Calu3 (cell line): ENCODE data around the gene ACSM4. TPM values are rescaled to one million over a fixed set of nuclear protein-coding genes. Genes with fewer than 3 reads are reported as not detected.

Experiments used
- BruUV-seq: library from RNA; stranded (reverse); fragments of 400-500 nt; replicated peaks from 2 replicates; lab custom pipeline; 2021; lab: Mats Ljungman, UMichigan
- CTCF ChIA-PET: fragments of 300-600 bp; sonication (Branson Sonifier 250); formaldehyde crosslinking; loops from one replicate; lab custom pipeline; 2022; ENCODE audit warnings: antibody characterized with exemption; lab: Charles Lee
- DNase-seq: peaks from one replicate; pipeline ENCODE4 v3.0.0; 2022
- H3K27ac Mint-ChIP-seq: one replicate; pipeline ENCODE4 v1.8.0; 2022; ENCODE audit warnings: mixed read lengths; ENCODE audit not compliant: unreplicated experiment
- H3K27me3 Mint-ChIP-seq: one replicate; pipeline ENCODE4 v1.8.0; 2022; ENCODE audit warnings: mixed read lengths; ENCODE audit not compliant: unreplicated experiment
- H3K36me3 Mint-ChIP-seq: one replicate; pipeline ENCODE4 v1.8.0; 2022; ENCODE audit warnings: mild to moderate bottlenecking, moderate library complexity, mixed read lengths; ENCODE audit not compliant: insufficient read depth, unreplicated experiment
- H3K4me1 Mint-ChIP-seq: one replicate; pipeline ENCODE4 v1.8.0; 2022; ENCODE audit warnings: mild to moderate bottlenecking, low read depth, mixed read lengths; ENCODE audit not compliant: unreplicated experiment
- H3K4me3 Mint-ChIP-seq: one replicate; pipeline ENCODE4 v1.8.0; 2022; ENCODE audit warnings: mild to moderate bottlenecking, low read depth, moderate library complexity, mixed read lengths; ENCODE audit not compliant: unreplicated experiment
- H3K9me3 Mint-ChIP-seq: one replicate; pipeline ENCODE4 v1.8.0; 2022; ENCODE audit warnings: low read depth, mixed read lengths; ENCODE audit not compliant: unreplicated experiment
- intact Hi-C: fragments of 100-400 bp; cut with micrococcal nuclease; formaldehyde crosslinking; loops from one replicate; pipeline ENCODE4 v1.10.0; 2022; ENCODE audit not compliant: unreplicated experiment
- total RNA-seq: library from RNA; stranded (reverse); gene quantifications from 2 replicates; pipeline ENCODE4 v1.2.3, GENCODE V29; 2022
- TF ChIP-seq, protein P1 (sequence below): fragments of 200-600 bp; IDR thresholded peaks from one replicate; pipeline ENCODE4 v1.8.0; 2022; ENCODE audit warnings: antibody characterized with exemption; ENCODE audit not compliant: unreplicated experiment

ACSM4 gene
- total RNA-seq, 1 experiment from 2014 or later = not detected

DNA sequence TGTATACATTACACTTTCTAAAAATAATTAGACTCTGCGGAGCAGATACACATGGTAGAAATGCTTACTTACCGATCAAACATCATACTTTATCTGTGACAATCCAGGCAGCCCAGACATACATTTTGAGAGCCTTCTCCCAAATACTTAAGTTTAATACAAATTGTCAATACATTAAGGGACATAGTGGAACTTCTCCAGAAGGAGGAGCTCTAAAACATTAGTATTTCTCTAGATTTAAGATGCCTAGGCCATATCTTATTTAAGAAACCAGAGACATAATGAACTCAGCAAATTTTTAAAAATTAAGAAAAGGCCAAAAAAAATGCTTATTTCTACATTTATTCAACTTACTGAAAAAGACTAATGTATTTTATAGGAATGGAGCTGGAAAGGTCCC is 16.1 kb downstream of the ACSM4 start:
- H3K27ac Mint-ChIP-seq = no peak overlapping the region
- H3K36me3 Mint-ChIP-seq = no peaks in the 10 kb centered on the region
- TF ChIP-seq, protein P1, sequence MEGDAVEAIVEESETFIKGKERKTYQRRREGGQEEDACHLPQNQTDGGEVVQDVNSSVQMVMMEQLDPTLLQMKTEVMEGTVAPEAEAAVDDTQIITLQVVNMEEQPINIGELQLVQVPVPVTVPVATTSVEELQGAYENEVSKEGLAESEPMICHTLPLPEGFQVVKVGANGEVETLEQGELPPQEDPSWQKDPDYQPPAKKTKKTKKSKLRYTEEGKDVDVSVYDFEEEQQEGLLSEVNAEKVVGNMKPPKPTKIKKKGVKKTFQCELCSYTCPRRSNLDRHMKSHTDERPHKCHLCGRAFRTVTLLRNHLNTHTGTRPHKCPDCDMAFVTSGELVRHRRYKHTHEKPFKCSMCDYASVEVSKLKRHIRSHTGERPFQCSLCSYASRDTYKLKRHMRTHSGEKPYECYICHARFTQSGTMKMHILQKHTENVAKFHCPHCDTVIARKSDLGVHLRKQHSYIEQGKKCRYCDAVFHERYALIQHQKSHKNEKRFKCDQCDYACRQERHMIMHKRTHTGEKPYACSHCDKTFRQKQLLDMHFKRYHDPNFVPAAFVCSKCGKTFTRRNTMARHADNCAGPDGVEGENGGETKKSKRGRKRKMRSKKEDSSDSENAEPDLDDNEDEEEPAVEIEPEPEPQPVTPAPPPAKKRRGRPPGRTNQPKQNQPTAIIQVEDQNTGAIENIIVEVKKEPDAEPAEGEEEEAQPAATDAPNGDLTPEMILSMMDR = no peak
- CTCF ChIA-PET = no interaction called here
- DNase-seq = no peak
- BruUV-seq = no TSS peak
- H3K4me1 Mint-ChIP-seq = no peaks in the 10 kb centered on the region
- no peak overlapping the region for H3K4me3 Mint-ChIP-seq
- intact Hi-C loops = no loop called here
- H3K9me3 Mint-ChIP-seq = no peaks in the 10 kb centered on the region
- no peaks in the 10 kb centered on the region for H3K27me3 Mint-ChIP-seq

GRCh38 chr12:7321624-7322023 is 17.8 kb downstream of the ACSM4 start:
- H3K4me3 Mint-ChIP-seq = no peak overlapping the region
- no peaks in the 10 kb centered on the region for H3K4me1 Mint-ChIP-seq
- no peaks in the 10 kb centered on the region for H3K27me3 Mint-ChIP-seq
- H3K9me3 Mint-ChIP-seq = no peaks in the 10 kb centered on the region
- H3K36me3 Mint-ChIP-seq = no peaks in the 10 kb centered on the region
- intact Hi-C loops = no loop called here
- no peak overlapping the region for H3K27ac Mint-ChIP-seq
- CTCF ChIA-PET = no interaction called here
- DNase-seq = no peak
- no TSS peak for BruUV-seq
- TF ChIP-seq, protein P1 = no peak

- intact Hi-C loops = no loop called here
- no TSS peak for BruUV-seq
- TF ChIP-seq, protein P1 = no peak
- CTCF ChIA-PET = no interaction called here
- DNase-seq = no peak
- H3K27ac Mint-ChIP-seq = no peak overlapping the region
- peaks cover 1% of the 10 kb centered on the region for H3K27me3 Mint-ChIP-seq
- H3K4me3 Mint-ChIP-seq = no peak overlapping the region
- no peaks in the 10 kb centered on the region for H3K9me3 Mint-ChIP-seq
- no peaks in the 10 kb centered on the region for H3K36me3 Mint-ChIP-seq
- H3K4me1 Mint-ChIP-seq = no peaks in the 10 kb centered on the region
These were observed 18.7 kb downstream of the ACSM4 start for GRCh38 chr12:7322599-7322998.

DNA sequence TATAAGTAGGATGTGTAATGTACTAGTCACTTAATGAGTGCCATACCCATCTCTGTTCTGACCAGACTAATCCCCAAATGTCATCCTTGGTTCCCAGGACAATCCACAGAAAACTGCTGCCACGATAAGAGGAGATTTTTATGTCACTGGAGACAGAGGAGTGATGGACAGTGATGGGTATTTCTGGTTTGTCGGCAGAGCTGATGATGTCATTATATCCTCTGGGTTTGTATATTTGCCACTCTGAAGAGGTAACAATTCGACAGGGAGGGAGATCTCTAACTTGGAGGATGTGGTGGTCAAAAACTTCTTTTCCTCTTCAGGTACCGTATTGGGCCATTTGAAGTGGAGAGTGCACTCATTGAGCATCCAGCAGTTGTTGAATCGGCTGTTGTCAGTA is 20.3 kb downstream of the ACSM4 start:
- DNase-seq = no peak
- Mint-ChIP-seq H3K27ac (no peak overlapping the region), H3K9me3 (no peaks in the 10 kb centered on the region), H3K36me3 (no peaks in the 10 kb centered on the region), H3K4me1 (no peaks in the 10 kb centered on the region), H3K27me3 (peaks cover 8% of the 10 kb centered on the region), H3K4me3 (no peak overlapping the region)
- TF ChIP-seq, protein P1 = no peak
- intact Hi-C loops = no loop called here
- CTCF ChIA-PET = interaction anchor here (0.6 kb wide), 1 partner anchor 174 kb away, joined by 3 read pairs; no protein-coding TSS in a partner anchor
- BruUV-seq = no TSS peak
